Measurements from ENCODE around the gene DCUN1D2.

DNA sequence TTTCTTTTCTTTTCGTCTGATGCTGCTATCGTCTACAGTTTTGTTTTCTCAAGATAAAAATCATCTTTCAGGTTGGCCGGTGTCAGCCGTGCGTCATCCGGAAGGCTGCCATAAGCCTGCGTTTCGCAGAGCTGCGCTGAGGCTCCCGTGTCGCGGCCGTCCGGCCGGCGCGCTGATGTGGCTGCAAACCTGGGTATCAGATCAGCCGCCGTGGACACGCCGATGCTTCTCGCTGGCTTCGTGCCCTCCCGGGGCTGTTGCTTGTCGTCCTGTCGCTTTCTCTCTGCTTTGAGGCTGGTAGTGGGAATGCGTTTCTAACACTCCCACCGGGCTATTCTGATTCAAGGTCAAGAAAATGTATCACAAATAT lies 48.2 kb upstream of the DCUN1D2 start:
- TF ChIP-seq POLR2A (IDR thresholded peaks at IDR 0.05; ENCODE audit: low read depth), result no peak
- TF ChIP-seq, protein P1, sequence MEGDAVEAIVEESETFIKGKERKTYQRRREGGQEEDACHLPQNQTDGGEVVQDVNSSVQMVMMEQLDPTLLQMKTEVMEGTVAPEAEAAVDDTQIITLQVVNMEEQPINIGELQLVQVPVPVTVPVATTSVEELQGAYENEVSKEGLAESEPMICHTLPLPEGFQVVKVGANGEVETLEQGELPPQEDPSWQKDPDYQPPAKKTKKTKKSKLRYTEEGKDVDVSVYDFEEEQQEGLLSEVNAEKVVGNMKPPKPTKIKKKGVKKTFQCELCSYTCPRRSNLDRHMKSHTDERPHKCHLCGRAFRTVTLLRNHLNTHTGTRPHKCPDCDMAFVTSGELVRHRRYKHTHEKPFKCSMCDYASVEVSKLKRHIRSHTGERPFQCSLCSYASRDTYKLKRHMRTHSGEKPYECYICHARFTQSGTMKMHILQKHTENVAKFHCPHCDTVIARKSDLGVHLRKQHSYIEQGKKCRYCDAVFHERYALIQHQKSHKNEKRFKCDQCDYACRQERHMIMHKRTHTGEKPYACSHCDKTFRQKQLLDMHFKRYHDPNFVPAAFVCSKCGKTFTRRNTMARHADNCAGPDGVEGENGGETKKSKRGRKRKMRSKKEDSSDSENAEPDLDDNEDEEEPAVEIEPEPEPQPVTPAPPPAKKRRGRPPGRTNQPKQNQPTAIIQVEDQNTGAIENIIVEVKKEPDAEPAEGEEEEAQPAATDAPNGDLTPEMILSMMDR (IDR thresholded peaks at IDR 0.05), result no peak

Data from esophagus muscularis mucosa (tissue), 3 donors.